Measurements from ENCODE around the gene ANKH. TPM values are rescaled to one million over a fixed set of nuclear protein-coding genes. Genes with fewer than 3 reads are reported as not detected.

Gene ANKH
- total and polyA plus RNA-seq, 2 experiments from 2014 or later = 27.6 to 29.9 TPM

GRCh38 chr5:14884062-14884612 is 12.6 kb upstream of the ANKH start:
- Histone ChIP-seq H3K4me3 (no peak overlapping the region), H3K79me2 (no peaks in the 10 kb centered on the region), H3K27ac (no peak overlapping the region), H3K27me3 (no peaks in the 10 kb centered on the region), H3K4me2 (no peak overlapping the region), H4K20me1 (ENCODE audit: insufficient read depth, poor library complexity, severe bottlenecking) (no peaks in the 10 kb centered on the region), H3K4me1 (ENCODE audit: insufficient read depth) (peaks cover 6% of the 10 kb centered on the region), H3K36me3 (replicated peaks; ENCODE audit: insufficient read depth, low read depth) (no peaks in the 10 kb centered on the region), H3K9me3 (ENCODE audit: low read depth) (no peaks in the 10 kb centered on the region), H3K9me2 (replicated peaks; ENCODE audit: insufficient read depth) (no peaks in the 10 kb centered on the region), H2AFZ (no peak overlapping the region)
- WGBS (ENCODE audit: low lambda C conversion rate, missing lambda C conversion rate) = 90% methylated on average over 4 of the region's 4 CpGs
- TF ChIP-seq CTCF (IDR thresholded peaks at IDR 0.05; ENCODE audit: poor library complexity) (no peak), EZH2 (IDR thresholded peaks at IDR 0.05; ENCODE audit: borderline replicate concordance) (no peak), EZH2phosphoT487 (IDR thresholded peaks at IDR 0.05; ENCODE audit: low read depth, severe bottlenecking, unreplicated experiment) (no peak)
- DNase-seq (ENCODE audit: low spot score) = no peak

- Histone ChIP-seq H3K36me3 (replicated peaks; ENCODE audit: insufficient read depth, low read depth) (no peaks in the 10 kb centered on the region), H3K4me3 (no peak overlapping the region), H3K4me2 (no peak overlapping the region), H3K9me2 (replicated peaks; ENCODE audit: insufficient read depth) (no peaks in the 10 kb centered on the region), H3K9me3 (ENCODE audit: low read depth) (no peaks in the 10 kb centered on the region), H3K27ac (no peak overlapping the region), H4K20me1 (ENCODE audit: insufficient read depth, poor library complexity, severe bottlenecking) (no peaks in the 10 kb centered on the region), H3K79me2 (no peaks in the 10 kb centered on the region), H3K27me3 (no peaks in the 10 kb centered on the region), H3K4me1 (ENCODE audit: insufficient read depth) (peaks cover 6% of the 10 kb centered on the region), H2AFZ (no peak overlapping the region)
- TF ChIP-seq EZH2phosphoT487 (IDR thresholded peaks at IDR 0.05; ENCODE audit: low read depth, severe bottlenecking, unreplicated experiment) (no peak), EZH2 (IDR thresholded peaks at IDR 0.05; ENCODE audit: borderline replicate concordance) (no peak)
- 86% methylated on average over 10 of the region's 10 CpGs for WGBS (ENCODE audit: low lambda C conversion rate, missing lambda C conversion rate)
- no peak for DNase-seq (ENCODE audit: low spot score)
These were observed 11.3 kb upstream of the ANKH start for GRCh38 chr5:14882658-14883580.

- no peaks in the 10 kb centered on the region for H3K9me2 ChIP-seq (replicated peaks; ENCODE audit: insufficient read depth)
- TF ChIP-seq EZH2phosphoT487 (IDR thresholded peaks at IDR 0.05; ENCODE audit: low read depth, severe bottlenecking, unreplicated experiment) (no peak), EZH2 (IDR thresholded peaks at IDR 0.05; ENCODE audit: borderline replicate concordance) (no peak), CTCF (IDR thresholded peaks at IDR 0.05; ENCODE audit: poor library complexity) (no peak)
- WGBS (ENCODE audit: low lambda C conversion rate, missing lambda C conversion rate) = 94% methylated on average over 9 of the region's 9 CpGs
These were observed 10.2 kb upstream of the ANKH start for GRCh38 chr5:14881826-14882225.

GRCh38 chr5:14880688-14881087 is 9.1 kb upstream of the ANKH start:
- H3K79me2 ChIP-seq = no peaks in the 10 kb centered on the region
- no peak overlapping the region for H3K4me2 ChIP-seq
- TF ChIP-seq EZH2phosphoT487 (IDR thresholded peaks at IDR 0.05; ENCODE audit: low read depth, severe bottlenecking, unreplicated experiment) (no peak), EZH2 (IDR thresholded peaks at IDR 0.05; ENCODE audit: borderline replicate concordance) (no peak), CTCF (IDR thresholded peaks at IDR 0.05; ENCODE audit: poor library complexity) (no peak)
- no peak overlapping the region for H2AFZ ChIP-seq
- H3K27me3 ChIP-seq = no peaks in the 10 kb centered on the region
- no peak overlapping the region for H3K4me3 ChIP-seq
- DNase-seq (ENCODE audit: low spot score) = no peak
- H4K20me1 ChIP-seq (ENCODE audit: insufficient read depth, poor library complexity, severe bottlenecking) = no peaks in the 10 kb centered on the region
- H3K4me1 ChIP-seq (ENCODE audit: insufficient read depth) = peaks cover 6% of the 10 kb centered on the region
- H3K36me3 ChIP-seq (replicated peaks; ENCODE audit: insufficient read depth, low read depth) = no peaks in the 10 kb centered on the region
- 83% methylated on average over 1 of the region's 1 CpG for WGBS (ENCODE audit: low lambda C conversion rate, missing lambda C conversion rate)
- H3K27ac ChIP-seq = no peak overlapping the region
- H3K9me2 ChIP-seq (replicated peaks; ENCODE audit: insufficient read depth) = no peaks in the 10 kb centered on the region
- no peaks in the 10 kb centered on the region for H3K9me3 ChIP-seq (ENCODE audit: low read depth)

More at GRCh38 chr5:14881826-14882225, 10.2 kb upstream of the ANKH start:
- H3K27me3 ChIP-seq = no peaks in the 10 kb centered on the region
- H4K20me1 ChIP-seq (ENCODE audit: insufficient read depth, poor library complexity, severe bottlenecking) = no peaks in the 10 kb centered on the region
- no peaks in the 10 kb centered on the region for H3K36me3 ChIP-seq (replicated peaks; ENCODE audit: insufficient read depth, low read depth)
- H3K4me2 ChIP-seq = no peak overlapping the region
- no peaks in the 10 kb centered on the region for H3K9me3 ChIP-seq (ENCODE audit: low read depth)
- no peak overlapping the region for H3K27ac ChIP-seq
- peaks cover 6% of the 10 kb centered on the region for H3K4me1 ChIP-seq (ENCODE audit: insufficient read depth)
- no peaks in the 10 kb centered on the region for H3K79me2 ChIP-seq
- H2AFZ ChIP-seq = no peak overlapping the region
- no peak overlapping the region for H3K4me3 ChIP-seq
- DNase-seq (ENCODE audit: low spot score) = no peak
